ENCODE measurements around the gene FRMD4A. TPM values are rescaled to one million over a fixed set of nuclear protein-coding genes. Genes with fewer than 3 reads are reported as not detected.
"Not testable (repeated sequence)": the region's sequence is repeated elsewhere in the genome, so short reads cannot be mapped to it uniquely, and the experiment has no call there.

Gene FRMD4A
- total RNA-seq, 2 experiments from 2014 or later, result 0.88 to 1.4 TPM

DNA sequence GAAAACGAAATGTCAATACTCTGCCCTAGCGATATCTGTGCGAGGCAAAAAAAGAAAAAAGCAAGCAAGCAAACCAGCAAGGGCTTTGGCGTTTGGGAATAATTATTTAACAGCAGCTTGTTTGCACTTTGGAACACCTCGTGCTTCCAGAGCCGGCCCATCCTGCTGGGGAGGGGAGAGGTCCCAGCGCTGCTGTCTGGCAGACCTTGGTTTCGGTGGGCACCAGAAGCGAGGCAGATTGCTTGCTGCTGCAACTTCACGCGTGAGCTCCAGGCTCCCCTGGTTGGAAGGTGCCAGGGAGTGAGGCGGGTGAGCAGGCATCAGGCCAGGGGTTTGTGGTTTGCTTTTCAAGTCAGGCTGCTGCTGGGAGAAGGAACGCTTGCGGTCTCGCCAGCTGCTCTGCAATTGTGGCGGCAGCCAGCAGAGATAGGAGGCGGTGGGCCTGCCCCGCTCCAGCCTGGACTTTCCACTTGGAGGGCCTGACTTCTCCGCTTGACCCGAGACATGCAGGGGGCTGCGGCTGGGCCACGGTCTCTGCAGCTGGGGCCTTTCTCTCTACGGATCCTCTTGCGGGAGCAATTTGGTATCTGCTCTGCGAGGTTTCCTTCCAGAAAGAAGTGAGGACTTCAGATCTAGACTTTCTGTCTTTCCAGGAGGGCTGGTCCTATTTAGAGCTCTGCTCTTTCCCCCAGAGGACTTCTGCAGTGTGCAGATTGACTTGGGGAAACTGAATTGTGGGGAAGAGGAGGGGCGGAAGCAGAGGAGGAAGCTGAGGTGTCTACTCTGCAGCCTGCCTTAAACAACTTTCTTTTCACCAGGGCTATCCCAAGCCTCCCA lies 612.6 kb downstream of the FRMD4A start:
- peaks cover 13% of the 10 kb centered on the region for H3K4me1 Mint-ChIP-seq
- H3K36me3 Mint-ChIP-seq, result no peaks in the 10 kb centered on the region
- ATAC-seq (ENCODE audit: low read depth) (peak; percentile 75), DNase-seq (peak; percentile 48)
- peaks cover 12% of the 10 kb centered on the region for H3K27me3 Mint-ChIP-seq
- POLR2A ChIA-PET, result no interaction called here
- peak overlapping the region; percentile 25 for H3K27ac Mint-ChIP-seq
- peak overlapping the region; percentile 67 for H3K4me3 Mint-ChIP-seq
- no peaks in the 10 kb centered on the region for H3K9me3 Mint-ChIP-seq

DNA sequence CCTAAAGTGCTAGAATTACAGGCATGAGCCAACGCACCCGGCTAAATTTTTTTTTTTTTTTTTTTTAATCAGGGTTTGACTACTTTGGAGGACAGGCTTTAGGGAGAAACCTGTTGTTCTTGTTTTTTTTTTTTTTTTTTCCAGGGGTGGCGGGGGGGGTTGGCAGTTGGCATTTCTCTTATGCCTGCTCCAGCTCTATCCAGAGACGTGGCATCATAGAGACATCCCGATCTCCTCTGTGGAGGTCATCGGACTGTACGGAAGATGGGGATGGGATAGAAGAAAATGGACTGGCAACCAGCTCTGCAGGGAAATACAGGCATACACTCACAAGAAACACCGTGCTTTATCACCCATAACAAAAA lies 613.2 kb downstream of the FRMD4A start:
- ATAC-seq (ENCODE audit: low read depth), result no peak
- H3K4me3 Mint-ChIP-seq, result peak overlapping the region; percentile 67
- no peak for DNase-seq
- H3K9me3 Mint-ChIP-seq, result no peaks in the 10 kb centered on the region
- no peaks in the 10 kb centered on the region for H3K36me3 Mint-ChIP-seq
- no peak overlapping the region for H3K27ac Mint-ChIP-seq
- POLR2A ChIA-PET, result no interaction called here
- peaks cover 12% of the 10 kb centered on the region for H3K27me3 Mint-ChIP-seq
- H3K4me1 Mint-ChIP-seq, result peaks cover 18% of the 10 kb centered on the region

DNA sequence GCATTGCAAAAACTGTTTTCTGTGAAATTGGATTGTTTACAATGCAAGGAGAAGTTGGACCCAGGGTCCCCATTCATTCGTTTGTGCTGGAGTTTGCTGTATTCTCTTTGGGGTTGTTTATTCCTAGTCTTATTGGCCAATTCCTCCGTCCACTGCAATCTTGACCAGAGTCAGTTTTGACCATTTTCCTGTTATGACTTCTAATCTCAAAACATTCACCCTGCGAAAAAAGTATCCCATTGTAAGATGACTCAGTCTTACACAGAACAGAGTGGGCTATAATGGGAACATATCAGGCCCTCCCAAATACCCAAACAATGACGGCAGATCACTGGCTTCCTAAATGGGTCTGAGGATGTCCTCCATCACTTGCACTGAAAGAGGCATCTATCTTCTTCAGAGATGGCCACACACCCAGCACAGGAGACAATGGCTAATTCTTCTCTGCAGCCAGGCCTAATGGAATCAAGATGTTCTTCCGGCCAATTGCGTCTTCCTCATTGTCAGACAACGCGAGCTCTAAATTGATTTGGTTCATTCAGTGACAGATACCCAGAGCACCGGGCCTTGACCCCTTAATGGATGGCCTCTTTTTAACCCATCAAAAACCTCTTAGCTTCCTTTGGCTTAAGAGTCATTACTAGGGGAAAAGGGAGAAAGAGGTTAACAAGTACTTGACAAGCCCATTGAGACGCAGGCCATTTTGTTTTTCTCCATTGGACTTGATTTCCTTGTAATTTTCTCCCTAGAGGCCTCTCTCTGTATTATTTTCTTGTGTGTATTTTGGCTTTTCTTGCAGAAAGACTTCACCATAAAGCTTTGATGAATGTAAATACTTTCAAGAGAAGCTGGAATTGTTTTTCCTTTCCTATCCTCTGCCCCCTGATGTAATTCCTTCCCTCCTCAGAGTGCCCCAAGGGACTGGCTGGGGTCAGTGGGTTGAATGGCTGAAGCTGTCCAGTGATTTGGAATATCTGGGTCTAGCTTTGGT lies 614.3 kb downstream of the FRMD4A start:
- Mint-ChIP-seq H3K27me3 (peaks cover 12% of the 10 kb centered on the region), H3K4me3 (no peak overlapping the region), H3K4me1 (peaks cover 20% of the 10 kb centered on the region), H3K9me3 (no peaks in the 10 kb centered on the region), H3K27ac (no peak overlapping the region), H3K36me3 (no peaks in the 10 kb centered on the region)
- DNase-seq (no peak), ATAC-seq (ENCODE audit: low read depth) (no peak)
- POLR2A ChIA-PET, result interaction anchor here (0.5 kb wide), 1 partner anchor 12 kb away, joined by 3 read pairs; no protein-coding TSS in a partner anchor

DNA sequence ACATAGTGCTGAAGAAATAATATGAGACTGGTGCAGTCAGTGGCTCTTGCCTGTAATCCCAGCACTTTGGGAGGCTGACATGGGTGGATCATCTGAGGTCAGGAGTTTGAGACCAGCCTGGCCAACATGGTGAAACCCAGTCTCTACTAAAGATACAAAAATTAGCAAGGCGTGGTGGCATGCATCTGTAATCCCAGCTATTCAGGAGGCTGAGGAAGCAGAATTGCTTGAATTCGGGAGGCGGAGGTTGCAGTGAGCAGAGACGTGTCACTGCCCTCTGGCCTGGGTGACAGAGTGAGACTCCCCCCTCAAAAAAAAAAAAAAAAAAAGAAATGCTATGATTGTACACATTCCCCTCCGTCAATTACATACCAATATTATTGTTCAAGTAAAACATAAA lies 615.1 kb downstream of the FRMD4A start:
- H3K36me3 Mint-ChIP-seq; H3K9me3 Mint-ChIP-seq; POLR2A ChIA-PET; ATAC-seq (ENCODE audit: low read depth); DNase-seq; H3K27ac Mint-ChIP-seq; H3K4me3 Mint-ChIP-seq: not testable (repeated sequence)
- H3K27me3 Mint-ChIP-seq, result peaks cover 12% of the 10 kb centered on the region
- peaks cover 20% of the 10 kb centered on the region for H3K4me1 Mint-ChIP-seq

DNA sequence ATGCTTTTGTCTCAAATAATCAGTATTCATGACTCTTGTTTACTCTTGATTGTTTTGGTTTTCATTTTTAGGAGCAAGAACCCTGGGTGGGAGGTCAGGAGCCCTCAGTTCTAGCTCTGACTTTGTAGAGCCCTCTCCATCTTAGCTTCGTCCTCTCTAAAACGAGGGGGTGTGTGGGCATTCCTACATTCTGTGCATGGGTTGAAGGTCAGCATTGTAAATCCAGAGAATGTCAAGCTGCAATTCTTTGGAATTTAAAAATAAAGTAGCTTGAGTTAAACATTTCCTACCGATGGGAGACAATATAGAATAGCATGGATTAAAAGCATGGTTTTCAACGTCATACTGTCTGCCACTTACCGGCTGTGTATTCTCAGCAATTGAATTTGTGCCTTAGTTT lies 615.6 kb downstream of the FRMD4A start:
- Mint-ChIP-seq H3K4me1 (peaks cover 20% of the 10 kb centered on the region), H3K9me3 (no peaks in the 10 kb centered on the region), H3K27me3 (peaks cover 12% of the 10 kb centered on the region), H3K27ac (no peak overlapping the region), H3K36me3 (no peaks in the 10 kb centered on the region), H3K4me3 (no peak overlapping the region)
- no peak for ATAC-seq (ENCODE audit: low read depth)
- POLR2A ChIA-PET, result no interaction called here
- DNase-seq, result no peak

DNA sequence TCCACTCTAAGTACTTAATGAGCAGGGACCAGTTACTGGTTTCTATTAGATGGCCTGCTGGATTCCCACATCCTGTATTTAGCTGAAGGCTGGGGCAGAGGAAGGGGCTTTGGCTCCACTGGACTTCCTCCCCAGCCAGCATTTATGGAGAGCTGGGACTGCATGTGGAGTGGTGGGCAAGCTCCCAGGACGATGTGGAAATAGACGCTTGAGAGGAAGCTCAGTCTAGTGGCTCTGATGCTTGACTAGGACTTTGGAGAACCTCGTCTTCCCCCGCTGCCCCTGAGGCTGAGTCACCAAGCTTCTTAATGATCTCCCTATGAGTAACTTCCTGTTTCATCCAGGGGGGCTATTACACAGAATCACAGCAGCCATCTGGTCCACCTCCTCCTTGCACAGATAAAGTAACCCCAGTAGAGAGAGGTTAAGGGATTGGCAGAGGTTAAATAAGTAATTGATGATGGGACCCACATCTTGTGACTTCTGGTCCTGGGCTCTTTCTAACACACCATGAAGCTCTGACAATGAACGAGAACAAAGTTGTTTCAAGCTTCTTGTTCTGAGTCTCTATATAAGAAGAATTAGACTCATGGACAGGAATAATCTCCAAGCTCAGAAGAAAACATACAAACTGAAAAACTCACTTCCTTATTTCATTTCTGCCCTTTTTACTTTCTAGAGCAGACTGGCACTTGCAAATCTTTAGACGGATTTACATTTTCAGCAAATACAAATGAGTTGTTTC lies 617.7 kb downstream of the FRMD4A start:
- Mint-ChIP-seq H3K27me3 (peaks cover 18% of the 10 kb centered on the region), H3K4me1 (peaks cover 18% of the 10 kb centered on the region), H3K36me3 (no peaks in the 10 kb centered on the region), H3K9me3 (no peaks in the 10 kb centered on the region), H3K4me3 (no peak overlapping the region), H3K27ac (no peak overlapping the region)
- POLR2A ChIA-PET, result interaction anchor here (0.6 kb wide), 1 partner anchor 125 kb away, joined by 3 read pairs; no protein-coding TSS in a partner anchor
- ATAC-seq (ENCODE audit: low read depth) (peak; percentile 60), DNase-seq (no peak)

DNA sequence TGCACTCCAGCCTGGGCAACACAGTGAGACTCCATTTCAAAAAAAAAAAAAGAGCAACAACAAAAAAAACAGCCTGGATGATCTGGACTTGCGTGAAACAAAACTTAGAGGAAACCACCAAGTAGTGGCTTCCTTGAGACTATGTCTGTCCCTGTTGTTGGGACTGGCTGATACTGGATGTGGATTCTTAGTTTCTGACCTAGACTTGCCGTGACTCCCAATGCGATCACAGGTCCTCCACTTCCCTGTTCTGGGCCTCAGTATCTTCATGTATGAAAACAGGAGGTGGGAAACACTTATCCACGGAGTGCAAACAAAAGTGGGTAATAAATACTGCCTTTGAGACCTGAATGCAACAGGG lies 618.3 kb downstream of the FRMD4A start:
- H3K27me3 Mint-ChIP-seq, result peaks cover 24% of the 10 kb centered on the region
- H3K27ac Mint-ChIP-seq, result no peak overlapping the region
- POLR2A ChIA-PET, result interaction anchor here (0.6 kb wide), 1 partner anchor 125 kb away, joined by 3 read pairs; no protein-coding TSS in a partner anchor
- DNase-seq, result no peak
- no peak for ATAC-seq (ENCODE audit: low read depth)
- H3K4me3 Mint-ChIP-seq, result no peak overlapping the region
- H3K36me3 Mint-ChIP-seq, result no peaks in the 10 kb centered on the region
- peaks cover 19% of the 10 kb centered on the region for H3K4me1 Mint-ChIP-seq
- no peaks in the 10 kb centered on the region for H3K9me3 Mint-ChIP-seq

DNA sequence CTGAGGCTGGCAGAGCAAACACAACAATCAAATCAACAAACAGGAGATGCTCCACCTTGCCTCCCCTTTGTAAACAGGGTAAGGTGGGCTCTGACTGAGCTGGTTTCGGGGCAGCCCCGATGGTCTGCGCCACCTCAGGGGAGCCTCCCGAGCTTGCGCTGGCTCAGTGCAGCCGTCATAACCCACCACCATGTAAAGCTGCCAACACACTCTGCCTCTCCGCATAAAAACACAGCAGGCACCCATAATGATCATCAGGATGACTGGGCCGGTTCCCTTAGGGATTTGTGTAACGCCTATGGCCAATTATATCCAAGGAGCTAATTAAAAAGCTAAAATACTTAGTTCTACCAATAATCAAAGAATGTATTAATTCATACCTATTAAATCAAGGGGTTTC lies 619.4 kb downstream of the FRMD4A start:
- Mint-ChIP-seq H3K27ac (no peak overlapping the region), H3K27me3 (peaks cover 30% of the 10 kb centered on the region), H3K9me3 (no peaks in the 10 kb centered on the region), H3K36me3 (no peaks in the 10 kb centered on the region), H3K4me3 (no peak overlapping the region), H3K4me1 (peaks cover 27% of the 10 kb centered on the region)
- POLR2A ChIA-PET, result no interaction called here
- ATAC-seq (ENCODE audit: low read depth), result no peak
- no peak for DNase-seq

DNA sequence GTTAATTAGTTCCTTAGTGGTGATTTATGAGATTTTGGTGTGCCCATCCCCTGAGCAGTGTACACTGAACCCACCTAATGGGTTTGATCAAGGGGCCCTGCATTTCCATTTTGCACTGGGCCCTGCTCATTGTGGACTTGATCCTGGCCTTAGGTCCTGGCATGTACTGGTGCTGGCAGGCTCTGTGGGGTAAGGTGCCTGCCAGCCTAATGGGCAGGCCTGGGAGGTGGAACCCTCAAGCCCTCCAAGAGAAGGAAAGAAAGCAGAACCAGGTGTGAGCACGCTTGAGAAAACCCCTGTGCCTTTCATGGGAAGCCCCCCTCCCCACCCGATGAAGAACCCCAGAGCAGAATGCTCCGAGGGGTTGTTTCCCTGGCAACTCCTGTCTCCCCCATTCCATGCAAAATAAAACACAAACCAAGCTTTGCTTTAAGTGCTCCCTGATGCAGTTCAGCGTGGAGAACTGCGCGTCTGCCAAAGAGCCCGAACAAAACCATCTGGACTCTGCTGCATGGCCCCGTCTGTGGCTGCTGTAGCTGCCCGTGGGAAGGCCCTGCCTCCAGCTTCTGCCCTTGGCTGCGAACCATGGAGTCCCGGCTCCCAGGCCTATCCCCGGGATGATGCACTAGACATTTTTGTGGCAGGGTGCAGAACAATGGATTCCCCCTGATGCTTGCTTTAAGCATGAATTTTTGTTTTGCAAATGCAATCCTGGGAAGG lies 620.6 kb downstream of the FRMD4A start:
- H3K27ac Mint-ChIP-seq, result no peak overlapping the region
- POLR2A ChIA-PET, result no interaction called here
- ATAC-seq (ENCODE audit: low read depth) (no peak), DNase-seq (no peak)
- H3K36me3 Mint-ChIP-seq, result no peaks in the 10 kb centered on the region
- H3K4me1 Mint-ChIP-seq, result peaks cover 27% of the 10 kb centered on the region
- peaks cover 30% of the 10 kb centered on the region for H3K27me3 Mint-ChIP-seq
- H3K4me3 Mint-ChIP-seq, result no peak overlapping the region
- H3K9me3 Mint-ChIP-seq, result no peaks in the 10 kb centered on the region

DNA sequence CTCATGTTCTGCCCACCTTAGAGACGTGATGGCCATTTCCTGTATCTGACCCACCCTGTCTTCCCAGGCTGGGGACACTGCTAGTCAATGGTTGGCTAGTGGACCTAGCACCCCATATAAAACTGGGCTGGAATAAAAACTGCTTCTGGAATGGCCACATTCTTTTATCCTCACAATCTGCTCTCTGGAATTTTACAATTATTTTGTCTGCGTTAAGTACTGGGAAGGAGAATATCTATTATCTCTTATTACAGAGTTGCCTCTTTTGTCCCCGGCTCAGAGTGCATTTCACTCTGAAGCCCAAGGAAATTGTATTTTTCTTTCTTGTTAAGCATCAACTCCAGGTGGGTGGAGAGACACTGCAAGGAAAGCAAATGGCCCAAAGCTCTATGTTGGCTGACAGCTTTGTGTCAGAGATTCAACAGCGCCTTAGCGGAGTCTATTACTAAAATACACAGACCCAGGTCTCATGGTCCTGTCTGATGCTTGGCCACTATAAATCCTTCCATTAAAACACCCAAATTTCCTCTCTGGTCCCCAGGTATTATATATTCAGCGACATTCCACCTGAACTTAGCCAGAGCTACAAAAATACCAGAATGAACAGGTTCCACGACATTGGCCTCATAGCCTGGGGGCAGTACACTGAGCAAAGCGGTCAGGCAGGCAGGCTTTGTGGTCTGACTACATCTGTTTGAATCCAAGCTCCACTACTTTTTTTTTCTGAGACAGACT lies 622.3 kb downstream of the FRMD4A start:
- no peak overlapping the region for H3K27ac Mint-ChIP-seq
- POLR2A ChIA-PET, result no interaction called here

DNA sequence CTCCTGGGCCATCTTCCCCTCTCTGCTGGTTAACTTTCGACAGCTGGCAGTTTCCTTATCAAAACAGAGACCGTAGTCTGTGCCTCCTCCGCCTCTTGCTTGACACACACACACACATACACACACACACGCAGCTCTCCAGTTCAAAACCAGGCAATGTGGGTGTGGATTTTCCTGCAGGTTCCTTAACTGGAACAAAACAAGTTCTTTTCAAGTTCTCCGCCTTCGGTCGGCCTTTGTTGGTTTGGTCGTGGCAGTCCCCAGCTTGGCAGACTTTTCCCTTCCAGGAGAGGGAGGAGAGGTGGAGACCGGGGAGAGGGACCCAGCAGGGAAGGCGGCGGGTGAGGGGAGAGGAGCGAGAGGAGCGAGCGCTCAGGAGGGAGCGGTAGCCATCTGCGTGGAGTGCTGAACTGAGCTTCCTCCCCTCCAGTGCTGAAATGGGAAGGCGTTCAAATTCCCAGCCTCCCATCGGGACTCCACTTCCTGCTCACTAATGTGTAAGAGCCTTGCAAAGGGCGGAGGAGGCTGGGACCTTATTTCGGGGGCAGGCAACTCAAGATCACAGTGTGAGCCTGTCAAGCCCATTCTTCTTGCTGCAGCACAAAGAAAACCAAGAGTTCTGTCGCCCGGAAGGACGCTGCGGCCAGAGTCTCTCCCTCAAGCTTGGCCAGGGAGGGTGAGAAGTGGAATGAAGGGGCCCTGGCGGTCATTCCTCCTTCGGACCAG lies 623.4 kb downstream of the FRMD4A start:
- H3K27ac Mint-ChIP-seq, result no peak overlapping the region
- no peaks in the 10 kb centered on the region for H3K36me3 Mint-ChIP-seq
- POLR2A ChIA-PET, result interaction anchor here (0.6 kb wide), 1 partner anchor 22 kb away, joined by 3 read pairs; no protein-coding TSS in a partner anchor
- H3K27me3 Mint-ChIP-seq, result peaks cover 31% of the 10 kb centered on the region
- DNase-seq (peak; percentile 33), ATAC-seq (ENCODE audit: low read depth) (peak; percentile 75)
- H3K4me3 Mint-ChIP-seq, result peak overlapping the region; percentile 76
- H3K4me1 Mint-ChIP-seq, result peaks cover 18% of the 10 kb centered on the region
- H3K9me3 Mint-ChIP-seq, result no peaks in the 10 kb centered on the region

More for the DNA sequence above, 622.3 kb downstream of the FRMD4A start:
- peaks cover 27% of the 10 kb centered on the region for H3K4me1 Mint-ChIP-seq
- no peak for ATAC-seq (ENCODE audit: low read depth)
- H3K4me3 Mint-ChIP-seq, result peak overlapping the region; percentile 76
- no peaks in the 10 kb centered on the region for H3K36me3 Mint-ChIP-seq
- no peak for DNase-seq
- H3K9me3 Mint-ChIP-seq, result no peaks in the 10 kb centered on the region
- peaks cover 31% of the 10 kb centered on the region for H3K27me3 Mint-ChIP-seq

Data from activated naive CD8-positive, alpha-beta T cell treated with anti-CD3 and anti-CD28 coated beads, Interleukin-2, amount 10 ng/mL, durations not matched to agents 7 days and 5 days (primary cell).